Breast epithelium (tissue), 4 donors: ENCODE data around the gene TMTC2. TPM values are rescaled to one million over a fixed set of nuclear protein-coding genes. Genes with fewer than 3 reads are reported as not detected.
"Not testable (repeated sequence)": the region's sequence is repeated elsewhere in the genome, so short reads cannot be mapped to it uniquely, and the experiment has no call there.

ENCODE experiments used
- DNase-seq, 2 donors: peaks; one replicate each; pipeline ENCODE4 v3.0.0-alpha.2; 2019; ENCODE audit warnings: low spot score in 2 of 2
- H3K27ac ChIP-seq, 2 donors: fragments of 200-600 bp; sonication (generic) in 1 of 2; one replicate each; pipeline ENCODE4 v1.5.1; 2016 to 2019; ENCODE audit warnings: mild to moderate bottlenecking in 1 of 2
- H3K27me3 ChIP-seq, 2 donors: fragments of 200-600 bp; sonication (generic) in 1 of 2; one replicate each; pipeline versions ENCODE4 v1.5.1 to v1.6.0; 2017 to 2019; ENCODE audit warnings: control low read depth in 1 of 2, mild to moderate bottlenecking in 1 of 2
- H3K36me3 ChIP-seq: fragments of 200-600 bp; one replicate; pipeline ENCODE4 v1.5.1; 2019
- H3K4me1 ChIP-seq, 2 donors: fragments of 200-600 bp; sonication (generic); one replicate each; pipeline ENCODE4 v1.5.1; 2016 to 2019; ENCODE audit warnings: control low read depth in 1 of 2
- H3K4me3 ChIP-seq, 3 donors: fragments of 200-600 bp; sonication (generic); 1 replicate in 2 of 3; 2 replicates in 1 of 3; pipeline ENCODE4 v1.5.1; 2016 to 2019; ENCODE audit warnings: mild to moderate bottlenecking in 3 of 3, moderate library complexity in 2 of 3
- H3K9me3 ChIP-seq, 2 donors: fragments of 200-600 bp; sonication (generic) in 1 of 2; one replicate each; pipeline ENCODE4 v1.5.1; 2016 to 2019; ENCODE audit warnings: control low read depth in 1 of 2
- CTCF ChIP-seq, 3 donors: fragments of 450-650 bp; IDR thresholded peaks; one replicate each; pipeline ENCODE4 v1.5.1; 2016 to 2017; ENCODE audit warnings: antibody characterized with exemption in 3 of 3, mild to moderate bottlenecking in 3 of 3, moderate library complexity in 3 of 3
- POLR2A ChIP-seq: fragments of 450-650 bp; IDR thresholded peaks from one replicate; pipeline ENCODE4 v1.6.1; 2016; ENCODE audit warnings: antibody characterized with exemption, mild to moderate bottlenecking, moderate library complexity
- POLR2AphosphoS5 ChIP-seq, 3 donors: sonication (generic); formaldehyde crosslinking; IDR thresholded peaks; one replicate each; pipeline ENCODE4 v1.6.1; 2017; ENCODE audit warnings: antibody characterized with exemption in 3 of 3
- intact Hi-C: fragments of 100-400 bp; cut with DNase I; formaldehyde crosslinking; loops from one replicate; pipeline ENCODE4 v1.15.1; 2023; ENCODE audit warnings: low total_unique reads
- total RNA-seq, 3 donors: library from RNA; depleted of rRNA; stranded (reverse); fragments of >200 nt; gene quantifications; one replicate each; pipeline ENCODE4 v1.1.0, GENCODE V29; 2016

TMTC2 gene
- total RNA-seq, 3 donors from 2014 or later: 7.0 to 28.8 (median 19.3) TPM

GRCh38 chr12:82800185-82800584 is 113.5 kb downstream of the TMTC2 start:
- no peaks in the 10 kb centered on the region for H3K27me3 ChIP-seq
- H3K4me1 ChIP-seq: no peaks in the 10 kb centered on the region
- no peak overlapping the region for H3K27ac ChIP-seq
- H3K9me3 ChIP-seq: no peaks in the 10 kb centered on the region
- H3K36me3 ChIP-seq: no peaks in the 10 kb centered on the region
- intact Hi-C loops: no loop called here
- DNase-seq: no peak
- no peak for TF ChIP-seq POLR2A
- no peak for TF ChIP-seq POLR2AphosphoS5 (IDR thresholded peaks at IDR 0.05)
- no peak for TF ChIP-seq CTCF (IDR thresholded peaks at IDR 0.05)
- no peak overlapping the region for H3K4me3 ChIP-seq

DNA sequence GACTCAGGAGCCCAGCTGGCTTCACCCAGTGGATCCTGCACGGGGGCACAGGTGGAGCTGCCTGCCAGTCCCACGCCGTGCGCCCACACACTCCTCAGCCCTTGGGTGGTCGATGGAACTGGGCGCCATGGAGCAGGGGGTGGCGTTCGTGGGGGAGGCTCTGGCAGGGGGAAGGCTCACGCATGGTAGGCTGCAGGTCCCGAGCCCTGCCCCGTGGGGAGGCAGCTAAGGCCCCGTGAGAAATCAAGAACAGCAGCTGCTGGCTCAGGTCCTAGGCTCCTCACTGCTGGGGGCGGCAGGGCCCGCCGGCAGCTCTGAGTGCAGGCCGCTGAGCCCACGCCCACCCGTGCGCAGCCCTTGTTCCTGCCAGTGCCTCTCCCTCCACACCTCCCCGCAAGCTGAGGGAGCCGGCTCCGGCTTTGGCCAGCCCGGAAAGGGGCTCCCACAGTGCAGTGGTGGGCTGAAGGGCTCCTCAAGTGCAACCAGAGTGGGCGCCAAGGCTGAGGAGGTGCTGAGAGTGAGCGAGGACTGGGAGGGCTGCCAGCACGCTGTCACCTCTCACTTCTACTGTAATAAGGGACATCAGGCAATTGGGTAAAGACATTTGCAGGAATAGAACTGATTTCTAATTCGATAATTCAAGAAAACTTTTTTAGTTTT is 115.4 kb downstream of the TMTC2 start:
- H3K4me3 ChIP-seq: no peak overlapping the region
- no peaks in the 10 kb centered on the region for H3K27me3 ChIP-seq
- no peak for TF ChIP-seq POLR2A
- TF ChIP-seq CTCF (IDR thresholded peaks at IDR 0.05): no peak
- TF ChIP-seq POLR2AphosphoS5 (IDR thresholded peaks at IDR 0.05): no peak
- intact Hi-C loops: no loop called here
- no peaks in the 10 kb centered on the region for H3K4me1 ChIP-seq
- H3K27ac ChIP-seq: no peak overlapping the region
- no peaks in the 10 kb centered on the region for H3K36me3 ChIP-seq
- no peaks in the 10 kb centered on the region for H3K9me3 ChIP-seq
- no peak for DNase-seq

DNA sequence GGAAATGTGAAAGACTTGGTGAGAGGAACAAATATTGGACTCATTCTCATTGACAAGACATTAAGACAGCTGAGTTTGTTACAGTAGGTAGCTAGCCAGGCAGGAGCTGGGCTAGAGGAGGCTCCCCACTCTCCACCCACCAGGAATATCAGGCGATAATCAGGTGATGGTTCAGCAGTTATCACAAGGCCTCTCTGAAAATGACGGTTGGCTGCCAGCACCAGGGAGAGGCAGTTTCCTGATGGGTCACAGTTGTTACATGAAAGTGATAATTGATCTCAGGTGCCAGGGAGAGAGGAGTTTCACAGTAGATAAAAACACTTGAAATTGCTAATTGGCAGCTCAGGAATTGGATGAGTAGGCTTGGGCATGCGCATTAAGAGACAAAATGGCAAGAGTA is 116.5 kb downstream of the TMTC2 start:
- no peak for DNase-seq
- Histone ChIP-seq H3K27me3 (no peaks in the 10 kb centered on the region), H3K36me3 (no peaks in the 10 kb centered on the region), H3K27ac (no peak overlapping the region), H3K9me3 (no peaks in the 10 kb centered on the region), H3K4me3 (no peak overlapping the region), H3K4me1 (no peaks in the 10 kb centered on the region)
- intact Hi-C loops: no loop called here
- no peak for TF ChIP-seq POLR2A
- no peak for TF ChIP-seq POLR2AphosphoS5 (IDR thresholded peaks at IDR 0.05)
- TF ChIP-seq CTCF (IDR thresholded peaks at IDR 0.05): no peak

DNA sequence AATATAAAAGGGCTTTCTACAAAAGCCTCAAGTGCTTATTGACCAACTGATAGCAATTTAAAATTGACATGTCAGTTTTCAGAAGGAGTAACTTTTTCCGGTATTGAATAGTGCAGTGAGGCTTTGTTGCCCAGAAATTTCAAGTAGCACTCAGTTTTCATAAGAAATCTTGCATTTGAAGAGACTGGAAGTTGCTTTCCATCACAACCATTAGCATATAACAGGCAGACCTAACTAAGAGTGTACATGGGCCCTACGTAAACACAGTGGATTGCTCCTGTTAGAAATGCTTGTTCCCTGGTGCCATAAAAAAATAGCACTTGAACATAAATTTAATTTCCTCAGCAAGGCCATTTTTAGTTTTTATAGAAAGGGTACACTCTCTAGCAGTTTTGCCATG is 117.9 kb downstream of the TMTC2 start:
- TF ChIP-seq POLR2AphosphoS5 (IDR thresholded peaks at IDR 0.05) (no peak), POLR2A (no peak), CTCF (IDR thresholded peaks at IDR 0.05) (no peak)
- no peaks in the 10 kb centered on the region for H3K4me1 ChIP-seq
- no peaks in the 10 kb centered on the region for H3K27me3 ChIP-seq
- no peak overlapping the region for H3K27ac ChIP-seq
- no peaks in the 10 kb centered on the region for H3K9me3 ChIP-seq
- H3K36me3 ChIP-seq: no peaks in the 10 kb centered on the region
- DNase-seq: no peak
- no peak overlapping the region for H3K4me3 ChIP-seq
- intact Hi-C loops: no loop called here

GRCh38 chr12:82805004-82805403 is 118.3 kb downstream of the TMTC2 start:
- DNase-seq, H3K27me3 ChIP-seq, H3K36me3 ChIP-seq, H3K4me1 ChIP-seq, intact Hi-C loops, H3K27ac ChIP-seq, H3K4me3 ChIP-seq, H3K9me3 ChIP-seq: not testable (repeated sequence)
